ENCODE measurements around the gene KIF2C.
"Not testable (repeated sequence)": the region's sequence is repeated elsewhere in the genome, so short reads cannot be mapped to it uniquely, and the experiment has no call there.

The KIF2C gene

GRCh38 chr1:44812822-44813543 is 73.3 kb downstream of the KIF2C start:
- DNase-seq (ENCODE audit: low read depth): no peak

GRCh38 chr1:44815926-44816325 is 76.3 kb downstream of the KIF2C start:
- not testable (repeated sequence) for DNase-seq (ENCODE audit: low read depth)

DNA sequence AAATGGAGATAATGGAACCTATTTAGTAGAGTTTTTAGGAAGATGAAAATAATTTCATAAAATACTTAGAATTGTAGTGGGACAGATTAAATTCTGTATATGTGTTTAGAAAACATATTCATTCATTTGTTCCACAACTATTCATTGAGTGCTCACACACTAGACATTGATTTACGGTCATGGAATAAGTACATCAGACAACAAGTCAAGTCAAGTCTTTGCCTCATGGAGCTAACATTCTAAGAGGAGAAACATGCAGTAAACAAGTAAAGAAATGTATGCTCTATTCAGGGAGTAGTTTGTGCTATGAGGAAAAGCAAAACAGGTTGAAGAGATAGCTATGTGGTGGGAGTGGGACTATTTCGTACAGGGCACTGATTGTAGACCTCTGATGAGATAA is 77.7 kb downstream of the KIF2C start:
- DNase-seq (ENCODE audit: low read depth): no peak
